ENCODE measurements around the gene SNX25. TPM values are rescaled to one million over a fixed set of nuclear protein-coding genes. Genes with fewer than 3 reads are reported as not detected.

SNX25 gene
- total and polyA plus RNA-seq, 10 of the 15 experiments (the other 5 are each of a cell fraction or from before 2014, with no cell fraction given) = 11.2 to 117 (median 62.8) TPM

GRCh38 chr4:185212581-185212980 is 3.2 kb downstream of the SNX25 start:
- WGBS (ENCODE audit: insufficient coverage, insufficient replicate concordance, low lambda C conversion rate, missing lambda C conversion rate) = 79% methylated on average over 4 of the region's 4 CpGs
- Histone ChIP-seq H3K4me3 (peak overlapping the region; percentile 100), H4K20me1 (ENCODE audit: control insufficient read depth, insufficient read depth) (0 out of 2 replicates have a peak, but pooled peaks cover 2% of the 10 kb centered on the region), H2AFZ (ENCODE audit: control insufficient read depth, low read depth, low read length) (no peak overlapping the region), H3K27ac (ENCODE audit: control insufficient read depth, insufficient read depth) (peak overlapping the region; percentile 84), H3K9ac (ENCODE audit: control insufficient read depth, insufficient read depth, low read length) (peak overlapping the region; percentile 69), H3K9me3 (replicated peaks; ENCODE audit: control insufficient read depth, insufficient read depth, low read length) (no peaks in the 10 kb centered on the region), H3K36me3 (ENCODE audit: control insufficient read depth in 2 of 2, insufficient read depth in 2 of 2, low read length in 1 of 2) (peaks cover 0 to 11% of the 10 kb centered on the region in 2 experiments; a peak in 1 of 4 replicates), H3K79me2 (ENCODE audit: control insufficient read depth, insufficient read depth, low read length) (peaks cover 88% of the 10 kb centered on the region), H3K4me2 (ENCODE audit: control insufficient read depth, insufficient read depth) (peak overlapping the region; percentile 94), H3K4me1 (ENCODE audit: control insufficient read depth, insufficient read depth, low read length) (peaks cover 13% of the 10 kb centered on the region; the same call in 1 of the 2 replicates), H3K27me3 (replicated peaks in 1 of 2; ENCODE audit: control insufficient read depth in 2 of 2, insufficient read depth in 2 of 2, low read length in 1 of 2) (no peaks in the 10 kb centered on the region)
- ATAC-seq = no peak
- TF ChIP-seq RAD51 (IDR thresholded peaks at IDR 0.05) = no peak
- TF ChIP-seq MLLT1 (IDR thresholded peaks at IDR 0.05) = peak; percentile 69; the same call in 1 of the 2 replicates
- TF ChIP-seq MTA2 (IDR thresholded peaks at IDR 0.05; ENCODE audit: low read depth) = 0 out of 2 replicates have a peak, but pooled peaks have one; percentile 6
- TF ChIP-seq ATF3 (IDR thresholded peaks at IDR 0.05; ENCODE audit: borderline replicate concordance, extremely low read depth, low read depth, low read length) = no peak
- 0 out of 2 replicates have a peak, but pooled peaks have one; percentile 26 for TF ChIP-seq POLR2AphosphoS2 (IDR thresholded peaks at IDR 0.05; ENCODE audit: low read depth, low read length)
- no peak for TF ChIP-seq KDM1A (IDR thresholded peaks at IDR 0.05; ENCODE audit: borderline replicate concordance)
- ChIA-PET POLR2A (interaction anchor here (0.7 to 2.4 kb wide), 13 partner anchors 11 to 213 kb away, joined by 3 to 17 read pairs (median 5); partner anchors contain the start of genes ANKRD37, LRP2BP and UFSP2), SMC1A (ENCODE audit: uncharacterized antibody, unreplicated experiment) (interaction anchor here (0.7 to 7.2 kb wide), 19 partner anchors 8 to 480 kb away, joined by 3 to 119 read pairs (median 5); partner anchors contain the start of genes ANKRD37, CFAP97 and LRP2BP), CTCF (interaction anchor here (0.5 to 2.4 kb wide), 12 partner anchors 8 to 306 kb away, joined by 3 to 14 read pairs (median 5); partner anchors contain the start of genes ANKRD37 and LRP2BP), RAD21 (ENCODE audit: unreplicated experiment) (interaction anchor here (0.6 to 2.4 kb wide), 17 partner anchors 8 to 944 kb away, joined by 3 to 28 read pairs (median 4); partner anchors contain the start of genes ANKRD37 and CFAP97)
- DNase-seq (ENCODE audit: low read depth, low spot score) = no peak
- no peak for FAIRE-seq
- intact Hi-C loops (cut with micrococcal nuclease; ENCODE audit: unreplicated experiment) (loop anchor here (2.0 to 5.0 kb wide), 2 partner anchors 92 to 185 kb away; partner anchors contain the start of genes ANKRD37 and LRP2BP), in situ Hi-C loops (cut with MboI) (no loop called here)
- no TSS peak for BruUV-seq (replicated peaks)
